Ishikawa (cell line): ENCODE measurements around the gene RREB1.

Source experiments
- CEBPB ChIP-seq: IDR thresholded peaks from 2 replicates; pipeline ENCODE4 v1.6.1; 2012
- CREB1 ChIP-seq: IDR thresholded peaks from 2 replicates; pipeline ENCODE4 v1.6.1; 2012; ENCODE audit warnings: low read depth
- EGR1 ChIP-seq: IDR thresholded peaks from 2 replicates; pipeline ENCODE4 v1.6.1; 2012
- EP300 ChIP-seq: IDR thresholded peaks from 2 replicates; pipeline ENCODE4 v1.6.1; 2012; ENCODE audit warnings: borderline replicate concordance
- FOXM1 ChIP-seq: IDR thresholded peaks from 2 replicates; pipeline ENCODE4 v1.6.1; 2012; ENCODE audit warnings: low read depth, borderline replicate concordance
- RAD21 ChIP-seq: IDR thresholded peaks from 2 replicates; pipeline ENCODE4 v1.6.1; 2012; ENCODE audit warnings: low read depth
- TAF1 ChIP-seq: IDR thresholded peaks from 2 replicates; pipeline ENCODE4 v1.6.1; 2012; ENCODE audit warnings: low read depth, mild to moderate bottlenecking
- YY1 ChIP-seq: IDR thresholded peaks from 2 replicates; pipeline ENCODE4 v1.6.1; 2012; ENCODE audit warnings: low read depth
- ZBTB7A ChIP-seq: IDR thresholded peaks from 2 replicates; pipeline ENCODE4 v1.6.1; 2012; ENCODE audit warnings: low read depth
- TF ChIP-seq, protein P1 (sequence below): IDR thresholded peaks from 2 replicates; pipeline ENCODE4 v1.6.1; 2012
- TF ChIP-seq, protein P2 (sequence below): IDR thresholded peaks from 2 replicates; pipeline ENCODE4 v1.6.1; 2012; ENCODE audit warnings: low read depth, mild to moderate bottlenecking
- TF ChIP-seq, protein P3 (sequence below): IDR thresholded peaks from 2 replicates; pipeline ENCODE4 v1.6.1; 2012

DNA sequence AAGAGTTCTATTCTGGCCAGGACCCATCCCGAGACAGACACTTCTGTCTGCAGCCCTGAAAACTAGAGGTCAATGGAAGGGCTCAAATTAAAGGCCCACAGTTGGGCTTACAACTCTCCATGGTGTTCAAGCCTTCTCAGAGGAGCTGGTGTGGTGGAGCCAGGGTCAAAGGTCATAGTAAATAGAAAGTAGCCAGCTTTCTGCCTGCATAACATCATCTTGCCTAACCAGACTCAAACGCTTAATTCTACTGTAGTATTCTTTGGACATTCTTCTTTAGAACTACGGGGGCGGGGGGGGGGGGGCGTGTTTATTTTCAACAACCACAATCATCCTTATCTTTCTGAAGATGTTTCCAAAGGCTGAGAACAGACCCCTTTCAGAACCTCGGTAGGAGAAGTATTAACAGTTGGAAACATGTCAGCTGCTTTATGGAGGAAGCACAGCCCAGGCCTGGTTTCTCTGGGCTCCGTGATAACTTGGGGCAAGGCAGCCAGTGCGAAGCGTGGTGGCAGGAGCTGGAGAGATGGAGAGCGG is 1.5 kb upstream of the RREB1 start:
- TF ChIP-seq, protein P1, sequence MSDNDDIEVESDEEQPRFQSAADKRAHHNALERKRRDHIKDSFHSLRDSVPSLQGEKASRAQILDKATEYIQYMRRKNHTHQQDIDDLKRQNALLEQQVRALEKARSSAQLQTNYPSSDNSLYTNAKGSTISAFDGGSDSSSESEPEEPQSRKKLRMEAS = no peak
- no peak for TF ChIP-seq YY1
- TF ChIP-seq, protein P2, sequence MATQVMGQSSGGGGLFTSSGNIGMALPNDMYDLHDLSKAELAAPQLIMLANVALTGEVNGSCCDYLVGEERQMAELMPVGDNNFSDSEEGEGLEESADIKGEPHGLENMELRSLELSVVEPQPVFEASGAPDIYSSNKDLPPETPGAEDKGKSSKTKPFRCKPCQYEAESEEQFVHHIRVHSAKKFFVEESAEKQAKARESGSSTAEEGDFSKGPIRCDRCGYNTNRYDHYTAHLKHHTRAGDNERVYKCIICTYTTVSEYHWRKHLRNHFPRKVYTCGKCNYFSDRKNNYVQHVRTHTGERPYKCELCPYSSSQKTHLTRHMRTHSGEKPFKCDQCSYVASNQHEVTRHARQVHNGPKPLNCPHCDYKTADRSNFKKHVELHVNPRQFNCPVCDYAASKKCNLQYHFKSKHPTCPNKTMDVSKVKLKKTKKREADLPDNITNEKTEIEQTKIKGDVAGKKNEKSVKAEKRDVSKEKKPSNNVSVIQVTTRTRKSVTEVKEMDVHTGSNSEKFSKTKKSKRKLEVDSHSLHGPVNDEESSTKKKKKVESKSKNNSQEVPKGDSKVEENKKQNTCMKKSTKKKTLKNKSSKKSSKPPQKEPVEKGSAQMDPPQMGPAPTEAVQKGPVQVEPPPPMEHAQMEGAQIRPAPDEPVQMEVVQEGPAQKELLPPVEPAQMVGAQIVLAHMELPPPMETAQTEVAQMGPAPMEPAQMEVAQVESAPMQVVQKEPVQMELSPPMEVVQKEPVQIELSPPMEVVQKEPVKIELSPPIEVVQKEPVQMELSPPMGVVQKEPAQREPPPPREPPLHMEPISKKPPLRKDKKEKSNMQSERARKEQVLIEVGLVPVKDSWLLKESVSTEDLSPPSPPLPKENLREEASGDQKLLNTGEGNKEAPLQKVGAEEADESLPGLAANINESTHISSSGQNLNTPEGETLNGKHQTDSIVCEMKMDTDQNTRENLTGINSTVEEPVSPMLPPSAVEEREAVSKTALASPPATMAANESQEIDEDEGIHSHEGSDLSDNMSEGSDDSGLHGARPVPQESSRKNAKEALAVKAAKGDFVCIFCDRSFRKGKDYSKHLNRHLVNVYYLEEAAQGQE = no peak
- no peak for TF ChIP-seq TAF1
- no peak for TF ChIP-seq ZBTB7A
- no peak for TF ChIP-seq CREB1
- TF ChIP-seq EGR1 = no peak
- no peak for TF ChIP-seq EP300
- no peak for TF ChIP-seq RAD21
- TF ChIP-seq, protein P3, sequence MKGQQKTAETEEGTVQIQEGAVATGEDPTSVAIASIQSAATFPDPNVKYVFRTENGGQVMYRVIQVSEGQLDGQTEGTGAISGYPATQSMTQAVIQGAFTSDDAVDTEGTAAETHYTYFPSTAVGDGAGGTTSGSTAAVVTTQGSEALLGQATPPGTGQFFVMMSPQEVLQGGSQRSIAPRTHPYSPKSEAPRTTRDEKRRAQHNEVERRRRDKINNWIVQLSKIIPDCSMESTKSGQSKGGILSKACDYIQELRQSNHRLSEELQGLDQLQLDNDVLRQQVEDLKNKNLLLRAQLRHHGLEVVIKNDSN = no peak
- no peak for TF ChIP-seq FOXM1
- no peak for TF ChIP-seq CEBPB
